ENCODE measurements around the gene CPZ.

The CPZ gene

DNA sequence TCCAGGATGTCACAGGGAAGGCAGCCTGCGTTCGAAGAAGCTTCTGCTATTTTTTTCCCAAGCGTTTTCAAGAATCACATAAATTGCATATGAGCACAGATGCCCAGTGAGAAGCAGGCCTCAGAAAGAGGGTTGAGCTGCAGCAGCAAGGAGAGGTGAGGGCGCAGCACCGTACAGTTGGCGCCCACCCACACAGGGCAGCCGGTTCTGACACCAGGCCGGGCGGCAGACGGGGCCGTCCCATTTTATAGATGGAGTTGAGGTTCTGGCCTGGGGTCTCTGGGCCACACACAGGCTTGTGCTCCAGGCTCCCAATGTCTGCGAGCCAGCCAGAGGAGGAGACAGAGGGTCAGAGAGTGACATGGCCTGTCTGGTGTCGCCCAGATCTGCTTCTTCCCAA lies 22.8 kb downstream of the CPZ start:
- Histone ChIP-seq H2BK15ac (replicated peaks; ENCODE audit: low read depth) (no peak overlapping the region), H3K4ac (ENCODE audit: low read depth, low read length) (no peak overlapping the region), H4K8ac (ENCODE audit: low read depth, low read length) (no peak overlapping the region), H3K4me2 (ENCODE audit: low read length) (no peak overlapping the region), H3K79me1 (ENCODE audit: low read length) (no peaks in the 10 kb centered on the region), H3K79me2 (ENCODE audit: control insufficient read depth, insufficient read depth, low read length) (no peaks in the 10 kb centered on the region), H3K27me3 (ENCODE audit: insufficient read depth, low read length, poor library complexity) (no peaks in the 10 kb centered on the region), H2BK120ac (ENCODE audit: low read depth, low read length) (no peak overlapping the region), H3K27ac (ENCODE audit: low read depth, low read length) (no peak overlapping the region), H2BK5ac (ENCODE audit: low read length) (no peak overlapping the region), H4K5ac (ENCODE audit: low read length) (no peak overlapping the region), H3K18ac (ENCODE audit: low read length) (no peak overlapping the region), H3K23ac (ENCODE audit: low read length) (no peak overlapping the region), H2AK5ac (ENCODE audit: low read length) (no peak overlapping the region), H3K56ac (ENCODE audit: low read length) (no peak overlapping the region), H3K9ac (ENCODE audit: low read length) (no peak overlapping the region), H3K4me3 (ENCODE audit: low read length) (no peak overlapping the region), H3K36me3 (ENCODE audit: control insufficient read depth, insufficient read depth, low read length) (peaks cover 1% of the 10 kb centered on the region), H3K4me1 (ENCODE audit: control insufficient read depth, low read depth, low read length) (no peaks in the 10 kb centered on the region)
- no peak for DNase-seq
- no CpG with 5 or more reads among the region's 13 CpGs for WGBS (ENCODE audit: extremely low coverage, insufficient coverage, low lambda C conversion rate)

GRCh38 chr4:8615921-8616787 lies 23.6 kb downstream of the CPZ start:
- no CpG with 5 or more reads among the region's 26 CpGs for WGBS (ENCODE audit: extremely low coverage, insufficient coverage, low lambda C conversion rate)
- H3K23ac ChIP-seq (ENCODE audit: low read length), result no peak overlapping the region
- no peak overlapping the region for H3K27ac ChIP-seq (ENCODE audit: low read depth, low read length)

GRCh38 chr4:8616831-8617230 lies 24.3 kb downstream of the CPZ start:
- no peak overlapping the region for H3K4me3 ChIP-seq (ENCODE audit: low read length)
- no peak overlapping the region for H3K27ac ChIP-seq (ENCODE audit: low read depth, low read length)
- no peak overlapping the region for H4K5ac ChIP-seq (ENCODE audit: low read length)
- no peak overlapping the region for H2BK5ac ChIP-seq (ENCODE audit: low read length)
- DNase-seq, result no peak
- H4K8ac ChIP-seq (ENCODE audit: low read depth, low read length), result no peak overlapping the region
- H3K4ac ChIP-seq (ENCODE audit: low read depth, low read length), result no peak overlapping the region
- no peaks in the 10 kb centered on the region for H3K79me1 ChIP-seq (ENCODE audit: low read length)
- no peak overlapping the region for H3K56ac ChIP-seq (ENCODE audit: low read length)
- H3K23ac ChIP-seq (ENCODE audit: low read length), result no peak overlapping the region
- H3K9ac ChIP-seq (ENCODE audit: low read length), result no peak overlapping the region
- WGBS (ENCODE audit: extremely low coverage, insufficient coverage, low lambda C conversion rate), result no CpG with 5 or more reads among the region's 16 CpGs
- no peaks in the 10 kb centered on the region for H3K79me2 ChIP-seq (ENCODE audit: control insufficient read depth, insufficient read depth, low read length)
- H3K36me3 ChIP-seq (ENCODE audit: control insufficient read depth, insufficient read depth, low read length), result peaks cover 1% of the 10 kb centered on the region
- H3K18ac ChIP-seq (ENCODE audit: low read length), result no peak overlapping the region
- H2BK120ac ChIP-seq (ENCODE audit: low read depth, low read length), result no peak overlapping the region
- H2BK15ac ChIP-seq (replicated peaks; ENCODE audit: low read depth), result no peak overlapping the region
- no peaks in the 10 kb centered on the region for H3K27me3 ChIP-seq (ENCODE audit: insufficient read depth, low read length, poor library complexity)
- no peaks in the 10 kb centered on the region for H3K4me1 ChIP-seq (ENCODE audit: control insufficient read depth, low read depth, low read length)
- H2AK5ac ChIP-seq (ENCODE audit: low read length), result no peak overlapping the region
- no peak overlapping the region for H3K4me2 ChIP-seq (ENCODE audit: low read length)

More at GRCh38 chr4:8615921-8616787, 23.6 kb downstream of the CPZ start:
- H2BK15ac ChIP-seq (replicated peaks; ENCODE audit: low read depth), result no peak overlapping the region
- H3K4me2 ChIP-seq (ENCODE audit: low read length), result no peak overlapping the region
- no peak overlapping the region for H3K9ac ChIP-seq (ENCODE audit: low read length)
- H3K4ac ChIP-seq (ENCODE audit: low read depth, low read length), result no peak overlapping the region
- H3K4me1 ChIP-seq (ENCODE audit: control insufficient read depth, low read depth, low read length), result no peaks in the 10 kb centered on the region
- H2BK120ac ChIP-seq (ENCODE audit: low read depth, low read length), result no peak overlapping the region
- H2AK5ac ChIP-seq (ENCODE audit: low read length), result no peak overlapping the region
- H4K8ac ChIP-seq (ENCODE audit: low read depth, low read length), result no peak overlapping the region
- H2BK5ac ChIP-seq (ENCODE audit: low read length), result no peak overlapping the region
- H3K4me3 ChIP-seq (ENCODE audit: low read length), result no peak overlapping the region
- no peak overlapping the region for H3K56ac ChIP-seq (ENCODE audit: low read length)
- no peak overlapping the region for H3K18ac ChIP-seq (ENCODE audit: low read length)
- DNase-seq, result no peak
- no peak overlapping the region for H4K5ac ChIP-seq (ENCODE audit: low read length)
- H3K27me3 ChIP-seq (ENCODE audit: insufficient read depth, low read length, poor library complexity), result no peaks in the 10 kb centered on the region
- H3K79me2 ChIP-seq (ENCODE audit: control insufficient read depth, insufficient read depth, low read length), result no peaks in the 10 kb centered on the region
- H3K79me1 ChIP-seq (ENCODE audit: low read length), result no peaks in the 10 kb centered on the region
- peaks cover 1% of the 10 kb centered on the region for H3K36me3 ChIP-seq (ENCODE audit: control insufficient read depth, insufficient read depth, low read length)

DNA sequence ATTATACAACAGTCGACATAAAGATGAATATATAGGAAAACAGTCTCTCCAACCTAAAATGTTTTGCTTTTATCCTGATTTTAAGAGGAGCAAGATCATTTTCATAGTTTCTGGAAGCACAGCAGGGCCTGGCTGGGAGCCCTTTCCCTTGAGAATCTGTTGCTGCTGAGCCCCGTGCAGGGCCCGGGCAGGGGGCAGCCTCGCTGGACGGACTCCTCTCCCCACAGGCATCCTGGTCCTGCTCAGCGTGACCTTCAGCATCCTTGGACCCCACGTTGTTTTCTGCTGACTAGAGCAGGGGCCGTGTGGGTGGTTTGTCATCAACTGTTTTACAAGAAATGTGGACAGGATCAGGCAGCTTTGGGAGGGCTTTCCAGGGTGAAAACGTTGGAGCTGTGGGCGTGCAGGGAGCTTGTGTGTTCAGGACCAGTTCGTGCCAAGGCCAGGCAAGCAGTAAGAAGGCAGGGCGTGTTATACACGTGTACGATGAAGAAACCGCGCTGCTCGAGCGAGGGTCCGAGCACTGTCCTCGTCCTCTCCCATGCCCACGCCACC lies 25.0 kb downstream of the CPZ start:
- no peaks in the 10 kb centered on the region for H3K79me1 ChIP-seq (ENCODE audit: low read length)
- no peak overlapping the region for H2BK120ac ChIP-seq (ENCODE audit: low read depth, low read length)
- H3K56ac ChIP-seq (ENCODE audit: low read length), result no peak overlapping the region
- no peak overlapping the region for H4K5ac ChIP-seq (ENCODE audit: low read length)
- H3K27me3 ChIP-seq (ENCODE audit: insufficient read depth, low read length, poor library complexity), result no peaks in the 10 kb centered on the region
- no peak for DNase-seq
- no peak overlapping the region for H3K27ac ChIP-seq (ENCODE audit: low read depth, low read length)
- no peak overlapping the region for H4K8ac ChIP-seq (ENCODE audit: low read depth, low read length)
- H3K36me3 ChIP-seq (ENCODE audit: control insufficient read depth, insufficient read depth, low read length), result peaks cover 1% of the 10 kb centered on the region
- H2BK15ac ChIP-seq (replicated peaks; ENCODE audit: low read depth), result no peak overlapping the region
- H3K4me3 ChIP-seq (ENCODE audit: low read length), result no peak overlapping the region
- no peak overlapping the region for H3K18ac ChIP-seq (ENCODE audit: low read length)
- H3K9ac ChIP-seq (ENCODE audit: low read length), result no peak overlapping the region
- WGBS (ENCODE audit: extremely low coverage, insufficient coverage, low lambda C conversion rate), result no CpG with 5 or more reads among the region's 21 CpGs
- no peak overlapping the region for H3K23ac ChIP-seq (ENCODE audit: low read length)
- no peak overlapping the region for H3K4me2 ChIP-seq (ENCODE audit: low read length)
- H3K4ac ChIP-seq (ENCODE audit: low read depth, low read length), result no peak overlapping the region
- no peak overlapping the region for H2BK5ac ChIP-seq (ENCODE audit: low read length)
- H3K4me1 ChIP-seq (ENCODE audit: control insufficient read depth, low read depth, low read length), result no peaks in the 10 kb centered on the region
- no peak overlapping the region for H2AK5ac ChIP-seq (ENCODE audit: low read length)
- no peaks in the 10 kb centered on the region for H3K79me2 ChIP-seq (ENCODE audit: control insufficient read depth, insufficient read depth, low read length)

- Histone ChIP-seq H2AK5ac (ENCODE audit: low read length) (no peak overlapping the region), H3K4me3 (ENCODE audit: low read length) (no peak overlapping the region), H3K4me1 (ENCODE audit: control insufficient read depth, low read depth, low read length) (no peaks in the 10 kb centered on the region), H3K4me2 (ENCODE audit: low read length) (no peak overlapping the region), H3K79me2 (ENCODE audit: control insufficient read depth, insufficient read depth, low read length) (no peaks in the 10 kb centered on the region), H3K27me3 (ENCODE audit: insufficient read depth, low read length, poor library complexity) (no peaks in the 10 kb centered on the region), H3K27ac (ENCODE audit: low read depth, low read length) (no peak overlapping the region), H3K18ac (ENCODE audit: low read length) (no peak overlapping the region), H2BK5ac (ENCODE audit: low read length) (no peak overlapping the region), H2BK15ac (replicated peaks; ENCODE audit: low read depth) (no peak overlapping the region), H2BK120ac (ENCODE audit: low read depth, low read length) (no peak overlapping the region), H3K4ac (ENCODE audit: low read depth, low read length) (no peak overlapping the region), H3K79me1 (ENCODE audit: low read length) (no peaks in the 10 kb centered on the region), H3K23ac (ENCODE audit: low read length) (no peak overlapping the region), H3K56ac (ENCODE audit: low read length) (no peak overlapping the region), H3K9ac (ENCODE audit: low read length) (no peak overlapping the region), H3K36me3 (ENCODE audit: control insufficient read depth, insufficient read depth, low read length) (peaks cover 1% of the 10 kb centered on the region), H4K8ac (ENCODE audit: low read depth, low read length) (no peak overlapping the region), H4K5ac (ENCODE audit: low read length) (no peak overlapping the region)
- no CpG with 5 or more reads among the region's 15 CpGs for WGBS (ENCODE audit: extremely low coverage, insufficient coverage, low lambda C conversion rate)
- DNase-seq, result no peak
Observed at GRCh38 chr4:8618421-8618820, 25.9 kb downstream of the CPZ start.
